H1 (cell line): ENCODE results near the gene ACYP2. TPM values are rescaled to one million over a fixed set of nuclear protein-coding genes. Genes with fewer than 3 reads are reported as not detected.

Experiments used
- CTCF ChIA-PET: fragments of 300-600 bp; sonication (Branson Sonifier 250); formaldehyde crosslinking; loops from one replicate; lab custom pipeline; 2021; ENCODE audit not compliant: partially characterized antibody; lab: Charles Lee
- POLR2A ChIA-PET: fragments of 300-600 bp; sonication (Branson Sonifier 250); formaldehyde crosslinking; loops from one replicate; lab custom pipeline; 2021; ENCODE audit warnings: inconsistent platforms; ENCODE audit not compliant: partially characterized antibody; lab: Charles Lee
- DNase-seq, 2 experiments: peaks; one replicate each; pipeline versions ENCODE4 v3.0.0 to v3.0.0-alpha.2; 2010 to 2022; ENCODE audit warnings: low spot score in 2 of 2, low read depth in 1 of 2, mixed read lengths in 1 of 2
- FAIRE-seq: peaks from 2 replicates; lab custom pipeline; 2011; peaks lifted over from hg19 to GRCh38; lab: Jason Lieb, UNC
- H2AFZ ChIP-seq: 2 replicates; pipeline ENCODE4 v1.8.1; 2012; ENCODE audit warnings: low read length, inconsistent platforms
- H2AK5ac ChIP-seq: 2 replicates; pipeline ENCODE4 v1.6.1; 2013; ENCODE audit warnings: low read depth, low read length
- H2BK120ac ChIP-seq: replicated peaks from 2 replicates; pipeline ENCODE3; 2013; ENCODE audit warnings: low read depth, low read length, inconsistent platforms
- H2BK12ac ChIP-seq: 2 replicates; pipeline ENCODE4 v1.6.1; 2013; ENCODE audit warnings: low read depth, low read length
- H2BK15ac ChIP-seq: 2 replicates; pipeline ENCODE4 v1.6.1; 2013; ENCODE audit warnings: low read length
- H2BK20ac ChIP-seq: 2 replicates; pipeline ENCODE4 v1.6.1; 2013; ENCODE audit warnings: low read length
- H2BK5ac ChIP-seq: 2 replicates; pipeline ENCODE4 v1.6.1; 2013; ENCODE audit warnings: low read depth, low read length
- H3K14ac ChIP-seq: 2 replicates; pipeline ENCODE4 v1.6.1; 2013; ENCODE audit warnings: inconsistent platforms; ENCODE audit not compliant: insufficient read length
- H3K18ac ChIP-seq: 2 replicates; pipeline ENCODE4 v1.6.1; 2013; ENCODE audit warnings: low read length; ENCODE audit errors: extremely low read depth
- H3K23ac ChIP-seq: 2 replicates; pipeline ENCODE4 v1.6.1; 2013; ENCODE audit warnings: inconsistent platforms; ENCODE audit not compliant: insufficient read length
- H3K23me2 ChIP-seq: 2 replicates; pipeline ENCODE4 v1.6.1; 2013; ENCODE audit warnings: low read depth, low read length
- H3K27ac ChIP-seq: 2 replicates; pipeline ENCODE4 v1.6.1; 2011; ENCODE audit warnings: low read depth, low read length, inconsistent platforms
- H3K27me3 ChIP-seq, 4 experiments: replicated peaks in 1 of 4; 1 replicate in 1 of 4; 2 replicates in 3 of 4; pipeline versions ENCODE4 v1.6.1 to v1.8.1; 2011 to 2013; ENCODE audit warnings: low read length in 3 of 4, mild to moderate bottlenecking in 3 of 4, inconsistent platforms in 2 of 4, mixed read lengths in 2 of 4, moderate library complexity in 1 of 4; ENCODE audit not compliant: control insufficient read depth in 3 of 4, insufficient read depth in 3 of 4; ENCODE audit errors: extremely low read depth in 1 of 4
- H3K36me3 ChIP-seq, 4 experiments: 2 replicates each; pipeline versions ENCODE4 v1.6.1 to v1.8.1; 2011 to 2013; ENCODE audit warnings: mild to moderate bottlenecking in 4 of 4, low read length in 3 of 4, moderate library complexity in 2 of 4, control low read depth in 1 of 4, inconsistent platforms in 1 of 4; ENCODE audit not compliant: insufficient read depth in 4 of 4, control insufficient read depth in 2 of 4
- H3K4ac ChIP-seq: replicated peaks from 2 replicates; pipeline ENCODE3; 2013; ENCODE audit warnings: low read length, low read depth, mixed read lengths, inconsistent platforms; ENCODE audit not compliant: insufficient read length
- H3K4me1 ChIP-seq, 4 experiments: replicated peaks in 1 of 4; 1 replicate in 1 of 4; 2 replicates in 3 of 4; pipeline versions ENCODE4 v1.6.1 to v1.8.1; 2011 to 2013; ENCODE audit warnings: low read length in 3 of 4, inconsistent platforms in 2 of 4, mixed read lengths in 1 of 4; ENCODE audit not compliant: insufficient read depth in 4 of 4, control insufficient read depth in 3 of 4
- H3K4me2 ChIP-seq, 2 experiments: 2 replicates each; pipeline versions ENCODE4 v1.6.1 to v1.8.1; 2011 to 2013; ENCODE audit warnings: low read depth in 2 of 2, low read length in 2 of 2, control low read depth in 1 of 2, inconsistent platforms in 1 of 2, mild to moderate bottlenecking in 1 of 2; ENCODE audit not compliant: insufficient read depth in 1 of 2
- H3K4me3 ChIP-seq, 4 experiments: fragments of 200-600, 300-600 bp in 1 of 4; sonication (generic), shearing (Covaris generic), sonication (Bioruptor Twin) in 1 of 4; 2 replicates each; pipeline versions ENCODE4 v1.5.1 to v1.8.1; 2011 to 2016; ENCODE audit warnings: low read length in 4 of 4, low read depth in 3 of 4, control low read depth in 2 of 4, inconsistent platforms in 2 of 4, mild to moderate bottlenecking in 2 of 4, mixed read lengths in 1 of 4, moderate library complexity in 1 of 4; ENCODE audit not compliant: insufficient read depth in 2 of 4; ENCODE audit errors: extremely low read depth in 1 of 4
- H3K56ac ChIP-seq: replicated peaks from 2 replicates; pipeline ENCODE3; 2013; ENCODE audit warnings: low read depth, mild to moderate bottlenecking, mixed read lengths, low read length, inconsistent platforms; ENCODE audit not compliant: insufficient read length
- H3K79me1 ChIP-seq: 2 replicates; pipeline ENCODE4 v1.6.1; 2013; ENCODE audit warnings: low read depth, low read length, control low read depth
- H3K79me2 ChIP-seq, 2 experiments: 2 replicates each; pipeline versions ENCODE4 v1.6.1 to v1.8.1; 2012 to 2013; ENCODE audit warnings: low read length in 2 of 2, mild to moderate bottlenecking in 2 of 2, inconsistent platforms in 1 of 2; ENCODE audit not compliant: insufficient read depth in 2 of 2, control insufficient read depth in 1 of 2
- H3K9ac ChIP-seq, 4 experiments: replicated peaks in 1 of 4; 1 replicate in 1 of 4; 2 replicates in 3 of 4; pipeline versions ENCODE4 v1.6.1 to v1.8.1; 2011 to 2013; ENCODE audit warnings: low read depth in 3 of 4, low read length in 3 of 4, control low read depth in 2 of 4, mild to moderate bottlenecking in 2 of 4, moderate library complexity in 2 of 4, inconsistent platforms in 1 of 4; ENCODE audit errors: extremely low read depth in 1 of 4
- H3K9me3 ChIP-seq, 2 experiments: 2 replicates each; pipeline versions ENCODE4 v1.6.1 to v1.8.1; 2012 to 2013; ENCODE audit warnings: mild to moderate bottlenecking in 2 of 2, moderate library complexity in 2 of 2, control low read depth in 1 of 2, inconsistent platforms in 1 of 2, low read depth in 1 of 2, low read length in 1 of 2, mixed read lengths in 1 of 2; ENCODE audit not compliant: insufficient read depth in 2 of 2
- H4K20me1 ChIP-seq, 2 experiments: replicated peaks in 1 of 2; 2 replicates each; pipeline versions ENCODE3 to v1.8.1; 2011 to 2013; ENCODE audit warnings: inconsistent platforms in 2 of 2, low read length in 2 of 2, mild to moderate bottlenecking in 1 of 2; ENCODE audit not compliant: insufficient read depth in 2 of 2, control insufficient read depth in 1 of 2
- H4K5ac ChIP-seq: 2 replicates; pipeline ENCODE4 v1.6.1; 2013; ENCODE audit warnings: low read length, low read depth, mixed read lengths, inconsistent platforms; ENCODE audit not compliant: insufficient read length
- H4K8ac ChIP-seq: 2 replicates; pipeline ENCODE4 v1.8.0; 2013; ENCODE audit warnings: mild to moderate bottlenecking, moderate library complexity, low read length, inconsistent platforms; ENCODE audit not compliant: insufficient read depth; ENCODE audit errors: extremely low read depth
- H4K91ac ChIP-seq: replicated peaks from 2 replicates; pipeline ENCODE3; 2013; ENCODE audit warnings: low read length, mixed read lengths, inconsistent platforms; ENCODE audit not compliant: insufficient read length
- RAD21 ChIP-seq, 2 experiments: IDR thresholded peaks in 1 of 2; conservative IDR thresholded peaks in 1 of 2; 2 replicates each; pipeline ENCODE4 v1.6.1; 2011; ENCODE audit warnings: low read depth in 2 of 2, low read length in 2 of 2, improper control_type of control experiment in 1 of 2, inconsistent platforms in 1 of 2, mild to moderate bottlenecking in 1 of 2, moderate library complexity in 1 of 2
- RFX5 ChIP-seq: IDR thresholded peaks from 2 replicates; pipeline ENCODE4 v1.6.1; 2011; ENCODE audit warnings: low read depth, low read length, improper control_type of control experiment, borderline replicate concordance
- SIRT6 ChIP-seq: IDR thresholded peaks from one replicate; pipeline ENCODE4 v1.7.1; 2012; ENCODE audit warnings: low read length, inconsistent platforms
- WGBS, 2 experiments: shearing (Covaris generic) in 1 of 2; methylation state at CpG; one replicate each; pipeline versions ENCODE4 v1.1.6 to v1.1.7; 2013 to 2015; ENCODE audit warnings: low lambda C conversion rate in 2 of 2, mixed read lengths in 2 of 2, inconsistent platforms in 1 of 2, low coverage in 1 of 2, missing lambda C conversion rate in 1 of 2; ENCODE audit not compliant: insufficient replicate concordance in 2 of 2, insufficient coverage in 1 of 2, insufficient read length in 1 of 2; ENCODE audit errors: extremely low coverage in 1 of 2, missing lambda C conversion rate in 1 of 2; 5-methylcytosine and 5-hydroxymethylcytosine counted together
- polyA plus RNA-seq, 7 experiments: library from polyadenylated mRNA; depleted of rRNA in 3 of 7; stranded (reverse) in 5 of 7; unstranded in 2 of 7; fragments of >200 nt in 5 of 7; fragments of 200-250 nt in 2 of 7; gene quantifications; 1 replicate in 5 of 7; 2 replicates in 1 of 7; 4 replicates in 1 of 7; pipeline versions ENCODE4 v1.2.1 to v1.2.3, GENCODE V29; 2011 to 2013; ENCODE audit warnings: missing spikeins in 2 of 7, mixed read lengths in 2 of 7
- total RNA-seq: library from RNA; stranded (reverse); fragmentation: NEBNext Ultra II Directional; extraction: Animal tissue kit (Norgen Biotek cat#: 25700); gene quantifications from 2 replicates; pipeline ENCODE4 v1.2.1, GENCODE V29; 2021

Gene ACYP2
- total and polyA plus RNA-seq, 2 of the 8 experiments (the other 6 are each of a cell fraction or from before 2014, with no cell fraction given), result 3.4 to 4.4 TPM

DNA sequence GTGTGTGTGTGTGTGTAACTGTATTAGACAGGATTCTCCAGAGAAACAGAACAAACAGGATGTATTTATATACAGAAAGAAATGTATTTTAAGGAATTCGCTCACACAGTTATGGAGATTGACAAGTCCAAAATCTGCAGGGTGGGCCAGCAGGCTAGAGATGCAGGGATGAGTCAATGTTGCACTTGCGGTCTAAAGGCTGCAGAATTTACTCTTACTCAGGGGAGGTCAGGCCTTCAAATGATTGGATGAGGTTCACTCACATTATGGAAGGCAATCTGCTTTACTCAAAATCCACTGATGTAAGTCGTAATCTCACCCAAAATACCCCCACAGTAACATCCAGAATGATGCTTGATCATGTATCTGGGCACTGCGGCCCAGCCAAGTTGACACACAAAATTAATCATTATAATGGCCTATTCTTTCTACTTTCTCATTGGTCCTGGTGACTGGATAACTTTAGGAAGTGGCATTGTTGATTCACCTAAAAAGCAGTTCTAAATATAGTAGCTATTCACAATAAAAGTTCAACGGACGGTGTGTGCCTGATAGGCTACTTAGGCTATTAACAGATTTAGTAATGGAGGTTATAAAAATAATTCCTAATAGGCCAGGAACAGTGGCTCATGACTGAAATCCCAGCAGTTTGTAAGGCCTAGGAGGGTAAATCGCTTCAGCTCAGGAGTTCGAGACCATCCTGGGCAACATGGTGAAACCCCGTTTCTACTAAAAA lies 40.6 kb upstream of the ACYP2 start:
- Histone ChIP-seq H3K36me3 (no peaks in the 10 kb centered on the region), H4K20me1 (no peaks in the 10 kb centered on the region), H4K8ac (no peak overlapping the region), H3K9me3 (no peaks in the 10 kb centered on the region), H3K18ac (no peak overlapping the region), H2BK15ac (no peak overlapping the region), H2AK5ac (no peak overlapping the region), H3K4me2 (no peak overlapping the region), H3K4ac (no peak overlapping the region), H3K9ac (no peak overlapping the region), H3K14ac (no peak overlapping the region), H4K91ac (no peak overlapping the region), H2BK20ac (no peak overlapping the region), H2BK5ac (no peak overlapping the region), H2BK120ac (no peak overlapping the region), H3K27ac (no peak overlapping the region), H3K23me2 (no peaks in the 10 kb centered on the region), H4K5ac (no peak overlapping the region), H2BK12ac (no peak overlapping the region)
- ChIA-PET CTCF (interaction anchor here (0.6 kb wide), 1 partner anchor 47 kb away, joined by 3 read pairs; no protein-coding TSS in a partner anchor), POLR2A (no interaction called here)
- DNase-seq (no peak), FAIRE-seq (no peak)
- TF ChIP-seq RFX5 (no peak), RAD21 (IDR thresholded peaks at IDR 0.05 in 1 of 2, conservative IDR thresholded peaks at IDR 0.05 in 1 of 2; ENCODE audit: low read depth in 2 of 2, low read length in 2 of 2) (no peak), SIRT6 (no peak)
- TF ChIP-seq, all 59 proteins: peak for 0
- no peak overlapping the region for H3K4me3 ChIP-seq
- H3K56ac ChIP-seq, result no peak overlapping the region
- H3K4me1 ChIP-seq, result no peaks in the 10 kb centered on the region
- no peak overlapping the region for H2AFZ ChIP-seq
- H3K23ac ChIP-seq, result no peak overlapping the region
- 79% methylated on average over 9 of the region's 9 CpGs; no CpG with 5 or more reads in 1 of the 2 experiments for WGBS, 2 experiments
- no peaks in the 10 kb centered on the region for H3K79me1 ChIP-seq
- H3K27me3 ChIP-seq, result no peaks in the 10 kb centered on the region
- H3K79me2 ChIP-seq, result no peaks in the 10 kb centered on the region
